SK-N-MC (cell line): Measurements from ENCODE around the gene ZC3H7B.

Experiments
- DNase-seq: peaks from one replicate; pipeline ENCODE4 v3.0.0-alpha.2; 2011; ENCODE audit warnings: low read depth, low spot score
- H3K27ac ChIP-seq: fragments of 200-600 bp; sonication (generic); 2 replicates; pipeline ENCODE4 v1.5.1; 2016; ENCODE audit warnings: mixed run types
- H3K36me3 ChIP-seq: fragments of 200-600 bp; sonication (generic); 2 replicates; pipeline ENCODE4 v1.6.1; 2017; ENCODE audit warnings: antibody characterized with exemption, low read length, mixed read lengths; ENCODE audit not compliant: insufficient read depth
- H3K4me3 ChIP-seq: fragments of 200-600 bp; sonication (generic); 2 replicates; pipeline ENCODE4 v1.5.1; 2016
- H3K9ac ChIP-seq: fragments of 200-600 bp; sonication (generic); 2 replicates; pipeline ENCODE4 v1.8.0; 2017; ENCODE audit warnings: mixed run types, mixed read lengths; ENCODE audit not compliant: insufficient read length
- H3K9me3 ChIP-seq: fragments of 200-600 bp; sonication (generic); 2 replicates; pipeline ENCODE4 v1.6.1; 2017; ENCODE audit warnings: low read depth, mild to moderate bottlenecking, antibody characterized with exemption, low read length, moderate library complexity, mixed read lengths
- EZH2 ChIP-seq: fragments of 200-600 bp; sonication (generic); IDR thresholded peaks from one replicate; pipeline ENCODE4 v1.6.1; 2017; ENCODE audit warnings: antibody characterized with exemption
- FOXP2 ChIP-seq: optimal IDR thresholded peaks from 2 replicates; pipeline ENCODE3; 2011; ENCODE audit warnings: mild to moderate bottlenecking, moderate library complexity; ENCODE audit not compliant: insufficient read depth; ENCODE audit errors: extremely low read length, control extremely low read depth
- POLR2AphosphoS5 ChIP-seq: IDR thresholded peaks from 2 replicates; pipeline ENCODE4 v1.6.1; 2012; ENCODE audit warnings: mild to moderate bottlenecking, low read depth, low read length, borderline replicate concordance

The ZC3H7B gene

DNA sequence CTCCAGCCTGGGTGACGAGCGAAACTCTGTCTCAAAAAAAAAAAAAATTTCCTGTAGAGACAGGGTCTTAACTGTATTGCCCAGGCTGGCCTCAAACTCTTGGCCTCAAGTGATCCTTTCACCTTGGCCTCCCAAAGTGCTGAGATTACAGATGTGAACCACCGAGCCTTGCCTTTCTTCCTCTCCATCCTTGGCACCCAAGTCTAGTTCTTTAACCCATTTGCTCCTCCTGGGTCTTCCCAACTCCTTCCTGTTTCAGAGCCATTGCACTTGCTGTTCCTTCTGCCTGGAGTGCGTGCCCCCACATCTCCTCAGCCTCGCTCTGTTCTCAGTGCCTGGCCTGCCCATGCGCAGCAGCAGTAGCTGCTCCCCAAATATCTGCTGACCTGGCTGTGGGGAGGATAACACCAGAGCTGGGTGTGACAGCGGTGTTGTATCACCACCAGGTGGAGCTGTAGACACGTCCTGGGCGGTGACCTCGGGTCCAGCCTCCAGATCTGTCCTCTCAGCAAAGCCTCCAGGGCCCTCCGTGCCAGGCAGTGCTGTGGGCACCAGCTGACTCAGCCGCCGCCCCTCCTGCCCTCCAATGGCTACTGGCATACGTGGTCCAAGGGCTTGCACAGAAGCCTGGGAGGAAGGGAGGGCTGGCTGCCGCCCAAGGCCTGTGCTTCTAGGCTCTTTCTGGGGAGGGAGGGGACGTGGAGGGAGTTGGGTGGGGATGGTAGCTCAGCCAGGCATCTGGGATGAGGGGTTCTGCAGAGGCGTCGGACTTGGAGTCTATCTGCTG lies 102.4 kb downstream of the ZC3H7B start:
- Histone ChIP-seq H3K27ac (no peak overlapping the region), H3K9ac (no peak overlapping the region), H3K9me3 (no peaks in the 10 kb centered on the region), H3K4me3 (no peak overlapping the region), H3K36me3 (no peaks in the 10 kb centered on the region)
- no peak for TF ChIP-seq EZH2
- no peak for TF ChIP-seq FOXP2
- no peak for TF ChIP-seq POLR2AphosphoS5
- no peak for DNase-seq

DNA sequence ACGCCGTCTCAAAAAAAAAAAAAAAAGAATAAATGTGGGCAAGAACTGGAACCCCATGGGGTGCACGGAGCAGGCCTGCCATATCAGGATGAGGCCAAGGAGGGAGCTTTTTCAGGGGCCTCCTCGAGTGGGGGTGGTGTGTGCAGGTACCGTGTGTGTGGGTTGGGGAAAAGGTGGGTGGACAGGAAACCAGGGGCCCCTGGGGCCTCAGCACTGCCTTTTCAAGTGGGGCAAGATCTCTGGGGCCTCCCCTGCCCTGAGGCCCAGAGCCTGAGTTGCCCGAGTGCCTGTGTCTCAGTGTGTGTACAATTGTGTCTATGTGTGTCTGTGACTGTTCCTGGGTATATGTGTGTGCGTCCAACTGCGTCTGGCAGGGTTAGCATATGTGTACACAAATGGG lies 104.3 kb downstream of the ZC3H7B start:
- Histone ChIP-seq H3K9me3 (no peaks in the 10 kb centered on the region), H3K27ac (no peak overlapping the region), H3K36me3 (no peaks in the 10 kb centered on the region), H3K4me3 (no peak overlapping the region), H3K9ac (no peak overlapping the region)
- no peak for DNase-seq
- TF ChIP-seq EZH2 (no peak), FOXP2 (no peak), POLR2AphosphoS5 (no peak)

- H3K27ac ChIP-seq = no peak overlapping the region
- TF ChIP-seq EZH2 = no peak
- no peaks in the 10 kb centered on the region for H3K36me3 ChIP-seq
- H3K9ac ChIP-seq = no peak overlapping the region
- no peaks in the 10 kb centered on the region for H3K9me3 ChIP-seq
- no peak overlapping the region for H3K4me3 ChIP-seq
- no peak for DNase-seq
Observed at GRCh38 chr22:41406410-41406809, 105.1 kb downstream of the ZC3H7B start.

DNA sequence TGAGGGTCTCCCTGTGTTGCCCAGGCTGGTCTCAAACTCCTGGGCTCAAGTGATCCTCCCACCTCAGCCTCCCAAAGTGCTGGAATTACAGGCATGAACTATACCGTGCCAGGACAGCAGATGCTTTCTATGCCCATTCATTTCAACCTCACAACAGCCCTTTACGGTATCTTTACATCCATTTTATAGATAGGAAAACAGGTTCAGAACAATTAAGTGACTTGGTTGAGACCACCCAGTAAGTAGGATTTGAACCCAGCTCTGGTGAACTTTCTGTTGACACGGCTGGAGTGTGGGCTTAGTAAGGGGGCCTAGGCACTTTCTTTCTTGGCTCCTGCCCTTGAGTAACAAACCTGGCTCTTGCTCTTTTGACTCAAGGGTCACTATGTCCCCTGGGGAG lies 106.1 kb downstream of the ZC3H7B start:
- no peak overlapping the region for H3K27ac ChIP-seq
- no peaks in the 10 kb centered on the region for H3K9me3 ChIP-seq
- no peak overlapping the region for H3K4me3 ChIP-seq
- H3K36me3 ChIP-seq = no peaks in the 10 kb centered on the region
- TF ChIP-seq EZH2 (no peak), FOXP2 (no peak), POLR2AphosphoS5 (no peak)
- DNase-seq = no peak
- H3K9ac ChIP-seq = no peak overlapping the region

GRCh38 chr22:41408665-41409064 lies 107.3 kb downstream of the ZC3H7B start:
- no peaks in the 10 kb centered on the region for H3K9me3 ChIP-seq
- no peak overlapping the region for H3K27ac ChIP-seq
- no peaks in the 10 kb centered on the region for H3K36me3 ChIP-seq
- TF ChIP-seq POLR2AphosphoS5 (no peak), EZH2 (no peak), FOXP2 (no peak)
- no peak for DNase-seq
- no peak overlapping the region for H3K4me3 ChIP-seq
- H3K9ac ChIP-seq = no peak overlapping the region
